Trophoblast cell (in vitro differentiated cells and primary cell): Measurements from ENCODE around the gene CCDC12.

Experiments
- DNase-seq, 2 donors: peaks; one replicate each; pipeline ENCODE4 v3.0.0-alpha.2; 2016
- H2AFZ ChIP-seq: 2 replicates; pipeline ENCODE4 v1.6.1; 2013; ENCODE audit warnings: low read length, moderate library complexity, mild to moderate bottlenecking; ENCODE audit not compliant: insufficient read depth, poor library complexity
- H2AK5ac ChIP-seq: 2 replicates; pipeline ENCODE4 v1.6.1; 2013; ENCODE audit warnings: mild to moderate bottlenecking, low read length
- H2BK120ac ChIP-seq: 2 replicates; pipeline ENCODE4 v1.6.1; 2013; ENCODE audit warnings: low read length, mild to moderate bottlenecking, moderate library complexity; ENCODE audit not compliant: insufficient read depth, poor library complexity
- H2BK12ac ChIP-seq: 2 replicates; pipeline ENCODE4 v1.6.1; 2013; ENCODE audit warnings: mild to moderate bottlenecking, low read length, moderate library complexity
- H2BK5ac ChIP-seq: 2 replicates; pipeline ENCODE4 v1.6.1; 2013; ENCODE audit warnings: low read length, low read depth, moderate library complexity, mild to moderate bottlenecking; ENCODE audit not compliant: poor library complexity
- H3K14ac ChIP-seq: 2 replicates; pipeline ENCODE4 v1.6.1; 2013; ENCODE audit warnings: mild to moderate bottlenecking, low read length
- H3K18ac ChIP-seq: 2 replicates; pipeline ENCODE4 v1.6.1; 2013; ENCODE audit warnings: mild to moderate bottlenecking, low read length
- H3K23ac ChIP-seq: 2 replicates; pipeline ENCODE4 v1.6.1; 2013; ENCODE audit warnings: low read length
- H3K27ac ChIP-seq: 2 replicates; pipeline ENCODE4 v1.5.1; 2013; ENCODE audit warnings: low read depth, mild to moderate bottlenecking, inconsistent platforms, low read length, moderate library complexity
- H3K27me3 ChIP-seq: 2 replicates; pipeline ENCODE4 v1.6.1; 2013; ENCODE audit warnings: inconsistent platforms, mild to moderate bottlenecking, low read length, moderate library complexity; ENCODE audit not compliant: insufficient read depth
- H3K36me3 ChIP-seq, 2 experiments: 1 replicate in 1 of 2; 2 replicates in 1 of 2; pipeline ENCODE4 v1.6.1; 2013; ENCODE audit warnings: low read length in 2 of 2, mild to moderate bottlenecking in 2 of 2, moderate library complexity in 1 of 2; ENCODE audit not compliant: insufficient read depth in 2 of 2, control insufficient read depth in 1 of 2
- H3K4ac ChIP-seq: 2 replicates; pipeline ENCODE4 v1.6.1; 2013; ENCODE audit warnings: low read depth, mild to moderate bottlenecking, low read length, moderate library complexity
- H3K4me1 ChIP-seq, 2 experiments: 1 replicate in 1 of 2; 2 replicates in 1 of 2; pipeline ENCODE4 v1.6.1; 2013; ENCODE audit warnings: low read length in 2 of 2, mild to moderate bottlenecking in 2 of 2, moderate library complexity in 1 of 2; ENCODE audit not compliant: insufficient read depth in 2 of 2, control insufficient read depth in 1 of 2
- H3K4me2 ChIP-seq: 2 replicates; pipeline ENCODE4 v1.6.1; 2013; ENCODE audit warnings: inconsistent platforms, mild to moderate bottlenecking, low read length, moderate library complexity
- H3K4me3 ChIP-seq: 2 replicates; pipeline ENCODE4 v1.5.1; 2013; ENCODE audit warnings: mild to moderate bottlenecking, low read depth, low read length, inconsistent platforms
- H3K79me1 ChIP-seq: one replicate; pipeline ENCODE4 v1.6.1; 2013; ENCODE audit warnings: low read length
- H3K79me2 ChIP-seq: 2 replicates; pipeline ENCODE4 v1.6.1; 2013; ENCODE audit warnings: low read length, mild to moderate bottlenecking; ENCODE audit not compliant: control insufficient read depth, insufficient read depth, poor library complexity
- H3K9ac ChIP-seq: 2 replicates; pipeline ENCODE4 v1.6.1; 2013; ENCODE audit warnings: mild to moderate bottlenecking, low read length
- H3K9me3 ChIP-seq: 2 replicates; pipeline ENCODE4 v1.6.1; 2013; ENCODE audit warnings: low read depth, mild to moderate bottlenecking, control low read depth, inconsistent platforms, low read length; ENCODE audit not compliant: insufficient read depth
- H4K12ac ChIP-seq: 2 replicates; pipeline ENCODE4 v1.6.1; 2013; ENCODE audit warnings: low read depth, mild to moderate bottlenecking, low read length, moderate library complexity
- H4K8ac ChIP-seq: 2 replicates; pipeline ENCODE4 v1.6.1; 2013; ENCODE audit warnings: low read depth, mild to moderate bottlenecking, low read length, moderate library complexity
- H4K91ac ChIP-seq: one replicate; pipeline ENCODE4 v1.6.1; 2013; ENCODE audit warnings: low read depth, mild to moderate bottlenecking, low read length, moderate library complexity
- WGBS: extraction: QIAGEN DNeasy Blood & Tissue Kit; methylation state at CpG from one replicate; pipeline ENCODE4 v1.1.7; 2013; ENCODE audit warnings: missing lambda C conversion rate; ENCODE audit not compliant: insufficient read length, insufficient coverage; ENCODE audit errors: extremely low coverage; 5-methylcytosine and 5-hydroxymethylcytosine counted together

CCDC12 gene

GRCh38 chr3:46921041-46921440 is 55.5 kb downstream of the CCDC12 start:
- Histone ChIP-seq H2AK5ac (no peak overlapping the region), H2BK120ac (no peak overlapping the region), H3K18ac (no peak overlapping the region), H3K79me2 (no peaks in the 10 kb centered on the region), H4K8ac (no peak overlapping the region), H3K4me3 (no peak overlapping the region), H2AFZ (no peak overlapping the region), H3K27ac (no peak overlapping the region), H3K9me3 (peaks cover 4% of the 10 kb centered on the region), H2BK12ac (no peak overlapping the region), H3K23ac (no peak overlapping the region), H3K4me2 (no peak overlapping the region), H2BK5ac (no peak overlapping the region), H3K9ac (no peak overlapping the region), H3K27me3 (no peaks in the 10 kb centered on the region), H3K79me1 (no peaks in the 10 kb centered on the region), H3K4ac (no peak overlapping the region), H4K12ac (no peak overlapping the region), H3K36me3 (peaks cover 59 to 60% of the 10 kb centered on the region in 2 experiments), H3K14ac (no peak overlapping the region), H3K4me1 (no peaks in the 10 kb centered on the region), H4K91ac (no peak overlapping the region)
- WGBS, result no CpG with 5 or more reads among the region's 4 CpGs
- DNase-seq, result no peak

DNA sequence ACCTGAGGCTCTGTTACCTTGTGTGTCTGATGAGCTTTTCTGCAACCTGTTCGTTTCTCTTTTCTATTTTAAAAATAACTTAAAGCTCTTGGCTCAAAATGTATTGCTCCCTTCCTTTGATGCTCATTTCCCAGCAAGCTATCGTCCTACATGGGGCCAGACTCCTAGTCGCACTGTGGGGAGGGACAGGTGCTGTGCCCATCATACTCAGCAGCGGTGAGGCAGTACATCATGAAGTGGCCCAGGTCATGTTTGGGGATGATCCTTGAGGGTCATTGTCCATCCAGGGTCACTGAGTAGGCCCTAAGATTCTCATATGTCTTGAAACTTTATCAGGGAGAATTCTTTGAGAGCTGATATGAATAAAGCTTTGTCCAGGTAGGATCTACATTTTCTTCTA is 57.9 kb downstream of the CCDC12 start:
- no peak overlapping the region for H3K23ac ChIP-seq
- no peak overlapping the region for H3K4ac ChIP-seq
- H4K91ac ChIP-seq, result no peak overlapping the region
- H4K12ac ChIP-seq, result no peak overlapping the region
- H3K79me1 ChIP-seq, result no peaks in the 10 kb centered on the region
- H3K4me2 ChIP-seq, result no peak overlapping the region
- peaks cover 4% of the 10 kb centered on the region for H3K9me3 ChIP-seq
- no peak overlapping the region for H3K14ac ChIP-seq
- H2AK5ac ChIP-seq, result no peak overlapping the region
- no peak overlapping the region for H4K8ac ChIP-seq
- no peaks in the 10 kb centered on the region for H3K27me3 ChIP-seq
- no peaks in the 10 kb centered on the region for H3K79me2 ChIP-seq
- H2AFZ ChIP-seq, result no peak overlapping the region
- no peak overlapping the region for H2BK5ac ChIP-seq
- no peak overlapping the region for H3K27ac ChIP-seq
- no peaks in the 10 kb centered on the region for H3K4me1 ChIP-seq
- H3K9ac ChIP-seq, result no peak overlapping the region
- no peak overlapping the region for H2BK12ac ChIP-seq
- H2BK120ac ChIP-seq, result no peak overlapping the region
- H3K36me3 ChIP-seq, result peaks cover 40 to 41% of the 10 kb centered on the region in 2 experiments
- no peak overlapping the region for H3K4me3 ChIP-seq
- no peak for DNase-seq
- no CpG with 5 or more reads among the region's 4 CpGs for WGBS
- H3K18ac ChIP-seq, result no peak overlapping the region

DNA sequence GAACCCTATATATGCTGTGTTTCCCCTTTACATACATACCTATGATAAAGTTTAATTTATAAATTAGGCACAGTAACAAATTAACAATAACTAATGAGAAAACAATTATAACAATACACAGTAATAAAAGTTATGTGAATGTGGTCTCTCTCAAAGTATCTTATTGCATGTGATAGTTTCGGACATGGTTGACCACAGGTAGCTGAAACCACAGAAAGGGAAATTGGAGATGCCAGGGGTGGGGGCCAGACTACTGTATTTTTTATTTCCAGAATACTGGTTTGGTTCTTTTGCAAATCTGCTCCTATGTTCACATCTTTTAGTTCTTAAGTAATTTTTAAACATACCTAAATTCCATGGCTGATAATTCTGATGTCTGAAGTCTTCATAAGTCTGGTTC is 58.3 kb downstream of the CCDC12 start:
- no peaks in the 10 kb centered on the region for H3K4me1 ChIP-seq
- no peak overlapping the region for H3K18ac ChIP-seq
- no peak overlapping the region for H2BK12ac ChIP-seq
- DNase-seq, result no peak
- no peaks in the 10 kb centered on the region for H3K27me3 ChIP-seq
- no peak overlapping the region for H3K27ac ChIP-seq
- no peak overlapping the region for H3K9ac ChIP-seq
- H2BK5ac ChIP-seq, result no peak overlapping the region
- H3K23ac ChIP-seq, result no peak overlapping the region
- no peak overlapping the region for H3K4me2 ChIP-seq
- no peaks in the 10 kb centered on the region for H3K79me1 ChIP-seq
- no peaks in the 10 kb centered on the region for H3K79me2 ChIP-seq
- no peak overlapping the region for H3K4ac ChIP-seq
- no peak overlapping the region for H2AFZ ChIP-seq
- H2BK120ac ChIP-seq, result no peak overlapping the region
- no peak overlapping the region for H2AK5ac ChIP-seq
- no peak overlapping the region for H3K14ac ChIP-seq
- no peak overlapping the region for H4K91ac ChIP-seq
- no peak overlapping the region for H3K4me3 ChIP-seq
- H3K9me3 ChIP-seq, result peaks cover 4% of the 10 kb centered on the region
- no peak overlapping the region for H4K12ac ChIP-seq
- peaks cover 38 to 39% of the 10 kb centered on the region in 2 experiments for H3K36me3 ChIP-seq
- no peak overlapping the region for H4K8ac ChIP-seq
- no CpG with 5 or more reads among the region's 1 CpG for WGBS

DNA sequence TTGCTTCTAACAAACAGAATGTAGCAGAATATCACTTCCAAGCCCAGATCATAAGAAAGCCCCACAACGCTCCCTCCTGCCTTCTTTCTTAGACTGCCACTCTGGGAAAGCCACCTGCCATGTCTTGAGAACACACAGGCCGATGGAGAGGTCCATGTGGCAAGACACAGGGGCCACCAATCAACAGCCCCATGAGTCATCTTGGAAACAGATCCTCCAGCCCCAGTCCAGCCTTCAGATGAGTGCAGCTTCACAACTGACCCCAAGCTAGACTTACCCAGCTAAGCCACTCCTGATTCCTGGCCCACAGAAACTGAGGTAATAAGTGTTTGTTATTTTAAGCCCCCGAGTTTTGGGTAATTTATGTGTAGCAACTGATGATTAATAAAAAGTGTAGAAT is 59.3 kb downstream of the CCDC12 start:
- no peak overlapping the region for H3K18ac ChIP-seq
- H4K8ac ChIP-seq, result no peak overlapping the region
- H3K36me3 ChIP-seq, result peaks cover 28 to 29% of the 10 kb centered on the region in 2 experiments
- H3K9me3 ChIP-seq, result peaks cover 4% of the 10 kb centered on the region
- no peak overlapping the region for H3K14ac ChIP-seq
- no peaks in the 10 kb centered on the region for H3K79me1 ChIP-seq
- no peak overlapping the region for H4K12ac ChIP-seq
- no peak overlapping the region for H2BK120ac ChIP-seq
- H3K27me3 ChIP-seq, result no peaks in the 10 kb centered on the region
- no peak overlapping the region for H3K4me2 ChIP-seq
- H3K27ac ChIP-seq, result no peak overlapping the region
- no peak overlapping the region for H4K91ac ChIP-seq
- no peak overlapping the region for H2BK5ac ChIP-seq
- no peak overlapping the region for H2BK12ac ChIP-seq
- no CpG with 5 or more reads among the region's 3 CpGs for WGBS
- no peak overlapping the region for H3K4ac ChIP-seq
- H3K4me3 ChIP-seq, result no peak overlapping the region
- H3K23ac ChIP-seq, result no peak overlapping the region
- H3K9ac ChIP-seq, result no peak overlapping the region
- H2AFZ ChIP-seq, result no peak overlapping the region
- no peak overlapping the region for H2AK5ac ChIP-seq
- no peaks in the 10 kb centered on the region for H3K79me2 ChIP-seq
- DNase-seq, result no peak
- H3K4me1 ChIP-seq, result no peaks in the 10 kb centered on the region
